CD4-positive, CD25-positive, alpha-beta regulatory T cell (primary cell): Measurements from ENCODE around the gene ETV1. TPM values are rescaled to one million over a fixed set of nuclear protein-coding genes. Genes with fewer than 3 reads are reported as not detected.
A peak's percentile ranks its signal among the peaks of the same experiment; 100 is the strongest.
"Not testable (repeated sequence)": the region's sequence is repeated elsewhere in the genome, so short reads cannot be mapped to it uniquely, and the experiment has no call there.

Experiments used
- ATAC-seq, 2 donors: fragments of 150-1000 bp; cut with Tn5 transposase; one replicate each; pipeline ENCODE4 v1.10.0; 2021; ENCODE audit warnings: low read depth in 2 of 2, moderate number of reproducible peaks in 2 of 2, moderate library complexity in 1 of 2
- DNase-seq, 3 donors: peaks; one replicate each; pipeline versions ENCODE4 v3.0.0 to v3.0.0-alpha.2; 2012 to 2022; ENCODE audit warnings: mixed read lengths in 1 of 3
- H3K27ac ChIP-seq: one replicate; pipeline ENCODE4 v1.7.0; 2013; ENCODE audit warnings: mild to moderate bottlenecking, low read length; ENCODE audit not compliant: insufficient read depth, poor library complexity, severe bottlenecking
- H3K27me3 ChIP-seq: one replicate; pipeline ENCODE4 v1.7.0; 2013; ENCODE audit warnings: low read length; ENCODE audit not compliant: control insufficient read depth, insufficient read depth
- H3K36me3 ChIP-seq: one replicate; pipeline ENCODE4 v1.7.0; 2013; ENCODE audit warnings: mild to moderate bottlenecking, low read length, moderate library complexity; ENCODE audit not compliant: control insufficient read depth, insufficient read depth
- H3K4me1 ChIP-seq: 2 replicates; pipeline ENCODE4 v1.7.0; 2013; ENCODE audit warnings: mild to moderate bottlenecking, low read length; ENCODE audit not compliant: insufficient read depth, control insufficient read depth, poor library complexity, severe bottlenecking
- H3K4me3 ChIP-seq: one replicate; pipeline ENCODE4 v1.7.0; 2013; ENCODE audit warnings: low read depth, mild to moderate bottlenecking, low read length, moderate library complexity
- H3K9me3 ChIP-seq, 2 experiments: 1 replicate in 1 of 2; 2 replicates in 1 of 2; pipeline ENCODE4 v1.7.0; 2013; ENCODE audit warnings: low read length in 2 of 2, mild to moderate bottlenecking in 1 of 2, moderate library complexity in 1 of 2; ENCODE audit not compliant: control insufficient read depth in 2 of 2
- H3K27ac Mint-ChIP-seq, 3 donors: one replicate each; pipeline ENCODE4 v1.8.0; 2020 to 2022; ENCODE audit warnings: mild to moderate bottlenecking in 3 of 3, mixed read lengths in 3 of 3, moderate library complexity in 2 of 3
- H3K27me3 Mint-ChIP-seq: one replicate; pipeline ENCODE4 v1.8.0; 2022; ENCODE audit warnings: mild to moderate bottlenecking, mixed read lengths
- H3K36me3 Mint-ChIP-seq: one replicate; pipeline ENCODE4 v1.8.0; 2020; ENCODE audit warnings: mixed read lengths
- H3K4me1 Mint-ChIP-seq, 4 donors: one replicate each; pipeline ENCODE4 v1.8.0; 2020 to 2022; ENCODE audit warnings: mixed read lengths in 4 of 4, mild to moderate bottlenecking in 1 of 4
- H3K4me3 Mint-ChIP-seq, 4 donors: one replicate each; pipeline ENCODE4 v1.8.0; 2020 to 2022; ENCODE audit warnings: mild to moderate bottlenecking in 4 of 4, mixed read lengths in 4 of 4, moderate library complexity in 3 of 4
- H3K9me3 Mint-ChIP-seq, 7 donors: one replicate each; pipeline ENCODE4 v1.8.0; 2020 to 2022; ENCODE audit warnings: mixed read lengths in 7 of 7, mild to moderate bottlenecking in 3 of 7, moderate library complexity in 2 of 7
- polyA plus RNA-seq, 4 donors: library from polyadenylated mRNA; unstranded; fragments of 300-500 nt; fragmentation: Illumina TruSeq; gene quantifications; one replicate each; pipeline ENCODE4 v1.2.3, GENCODE V29; 2021
- total RNA-seq: library from RNA; stranded (reverse); gene quantifications from one replicate; pipeline ENCODE4 v1.2.3, GENCODE V29; 2022

Gene ETV1
- total and polyA plus RNA-seq, 5 donors from 2014 or later: 0.07 to 1.2 (median 0.48) TPM; not detected in 1

GRCh38 chr7:13920053-13920697 is 69.3 kb downstream of the ETV1 start:
- Mint-ChIP-seq H3K27me3 (no peaks in the 10 kb centered on the region), H3K9me3 (peaks cover 0 to 4% (median 0%) of the 10 kb centered on the region in 7 donors), H3K4me1 (no peaks in the 10 kb centered on the region), H3K36me3 (no peaks in the 10 kb centered on the region), H3K27ac (peak overlapping the region in 1 of 3 donors; percentile 37), H3K4me3 (no peak overlapping the region)
- Histone ChIP-seq H3K27ac (no peak overlapping the region), H3K9me3 (no peaks in the 10 kb centered on the region), H3K4me3 (no peak overlapping the region), H3K27me3 (no peaks in the 10 kb centered on the region), H3K36me3 (no peaks in the 10 kb centered on the region), H3K4me1 (no peaks in the 10 kb centered on the region)
- no peak for ATAC-seq
- no peak for DNase-seq

- H3K27ac ChIP-seq, H3K4me3 Mint-ChIP-seq, H3K4me1 ChIP-seq, H3K27me3 ChIP-seq, H3K9me3 ChIP-seq, H3K4me3 ChIP-seq, H3K27me3 Mint-ChIP-seq, H3K27ac Mint-ChIP-seq, ATAC-seq, H3K9me3 Mint-ChIP-seq, H3K36me3 ChIP-seq, DNase-seq, H3K4me1 Mint-ChIP-seq, H3K36me3 Mint-ChIP-seq: not testable (repeated sequence)
Measured at GRCh38 chr7:13918333-13918732, 71.1 kb downstream of the ETV1 start.

- ATAC-seq, H3K4me1 ChIP-seq, H3K4me1 Mint-ChIP-seq, H3K4me3 Mint-ChIP-seq, H3K36me3 Mint-ChIP-seq, H3K27ac Mint-ChIP-seq, H3K4me3 ChIP-seq, H3K27me3 ChIP-seq, H3K36me3 ChIP-seq, H3K27me3 Mint-ChIP-seq, DNase-seq, H3K9me3 ChIP-seq, H3K9me3 Mint-ChIP-seq, H3K27ac ChIP-seq: not testable (repeated sequence)
Measured at GRCh38 chr7:13917103-13917502, 72.4 kb downstream of the ETV1 start.

GRCh38 chr7:13915891-13916290 is 73.6 kb downstream of the ETV1 start:
- peaks cover 0 to 9% (median 5%) of the 10 kb centered on the region in 4 donors for H3K4me1 Mint-ChIP-seq
- H3K27ac Mint-ChIP-seq: no peak overlapping the region
- no peaks in the 10 kb centered on the region for H3K27me3 Mint-ChIP-seq
- DNase-seq: no peak
- Histone ChIP-seq H3K27me3 (no peaks in the 10 kb centered on the region), H3K4me1 (peaks cover 5% of the 10 kb centered on the region), H3K4me3 (no peak overlapping the region), H3K9me3 (no peaks in the 10 kb centered on the region), H3K36me3 (no peaks in the 10 kb centered on the region), H3K27ac (no peak overlapping the region)
- no peak for ATAC-seq
- no peaks in the 10 kb centered on the region for H3K36me3 Mint-ChIP-seq
- H3K4me3 Mint-ChIP-seq: no peak overlapping the region
- H3K9me3 Mint-ChIP-seq: peaks cover 0 to 4% (median 0%) of the 10 kb centered on the region in 7 donors

GRCh38 chr7:13912715-13913278 is 76.7 kb downstream of the ETV1 start:
- no peaks in the 10 kb centered on the region for H3K27me3 Mint-ChIP-seq
- no peak overlapping the region for H3K27ac ChIP-seq
- peaks cover 3 to 33% (median 21%) of the 10 kb centered on the region in 4 donors for H3K4me1 Mint-ChIP-seq
- H3K4me3 Mint-ChIP-seq: no peak overlapping the region
- H3K27ac Mint-ChIP-seq: no peak overlapping the region
- H3K9me3 ChIP-seq: no peaks in the 10 kb centered on the region
- H3K27me3 ChIP-seq: no peaks in the 10 kb centered on the region
- no peak for DNase-seq
- no peaks in the 10 kb centered on the region for H3K36me3 Mint-ChIP-seq
- H3K4me3 ChIP-seq: no peak overlapping the region
- H3K4me1 ChIP-seq: peaks cover 17% of the 10 kb centered on the region
- no peaks in the 10 kb centered on the region for H3K36me3 ChIP-seq
- ATAC-seq: no peak
- peaks cover 0 to 4% (median 0%) of the 10 kb centered on the region in 7 donors for H3K9me3 Mint-ChIP-seq

- H3K27me3 Mint-ChIP-seq: no peaks in the 10 kb centered on the region
- H3K9me3 ChIP-seq: no peaks in the 10 kb centered on the region
- H3K4me3 ChIP-seq: no peak overlapping the region
- peaks cover 17% of the 10 kb centered on the region for H3K4me1 ChIP-seq
- no peak overlapping the region for H3K27ac ChIP-seq
- ATAC-seq (no peak), DNase-seq (no peak)
- no peak overlapping the region for H3K27ac Mint-ChIP-seq
- H3K36me3 Mint-ChIP-seq: no peaks in the 10 kb centered on the region
- no peak overlapping the region for H3K4me3 Mint-ChIP-seq
- no peaks in the 10 kb centered on the region for H3K27me3 ChIP-seq
- peaks cover 0 to 4% (median 0%) of the 10 kb centered on the region in 7 donors for H3K9me3 Mint-ChIP-seq
- no peaks in the 10 kb centered on the region for H3K36me3 ChIP-seq
- peaks cover 5 to 33% (median 23%) of the 10 kb centered on the region in 4 donors for H3K4me1 Mint-ChIP-seq
Measured at GRCh38 chr7:13911909-13912308, 77.6 kb downstream of the ETV1 start.

- no peaks in the 10 kb centered on the region for H3K27me3 Mint-ChIP-seq
- H3K9me3 Mint-ChIP-seq: peaks cover 0 to 4% (median 0%) of the 10 kb centered on the region in 7 donors
- peaks cover 17% of the 10 kb centered on the region for H3K4me1 ChIP-seq
- H3K4me3 Mint-ChIP-seq: no peak overlapping the region
- no peak for ATAC-seq
- H3K4me1 Mint-ChIP-seq: peaks cover 5 to 36% (median 23%) of the 10 kb centered on the region in 4 donors
- H3K27me3 ChIP-seq: no peaks in the 10 kb centered on the region
- no peaks in the 10 kb centered on the region for H3K9me3 ChIP-seq
- peak in 1 of 3 donors; percentile 6 for DNase-seq
- H3K36me3 ChIP-seq: no peaks in the 10 kb centered on the region
- no peak overlapping the region for H3K27ac Mint-ChIP-seq
- no peak overlapping the region for H3K27ac ChIP-seq
- no peaks in the 10 kb centered on the region for H3K36me3 Mint-ChIP-seq
- no peak overlapping the region for H3K4me3 ChIP-seq
Measured at GRCh38 chr7:13910805-13911551, 78.5 kb downstream of the ETV1 start.
